H9 (cell line): ENCODE measurements around the gene APOLD1. TPM values are rescaled to one million over a fixed set of nuclear protein-coding genes. Genes with fewer than 3 reads are reported as not detected.

Experiments used
- DNase-seq: peaks from one replicate; pipeline ENCODE4 v3.0.0-alpha.2; 2017
- H2AFZ ChIP-seq: one replicate; pipeline ENCODE4 v1.6.1; 2013; ENCODE audit warnings: mild to moderate bottlenecking, low read length, control low read depth, moderate library complexity
- H2AK5ac ChIP-seq: 2 replicates; pipeline ENCODE4 v1.6.1; 2013; ENCODE audit warnings: low read length, control low read depth, mixed read lengths; ENCODE audit not compliant: insufficient read length
- H2BK120ac ChIP-seq: one replicate; pipeline ENCODE4 v1.6.1; 2013; ENCODE audit warnings: low read depth, mild to moderate bottlenecking, low read length, control low read depth, inconsistent platforms; ENCODE audit not compliant: poor library complexity, severe bottlenecking
- H2BK12ac ChIP-seq: 2 replicates; pipeline ENCODE4 v1.6.1; 2013; ENCODE audit warnings: low read length, control low read depth, mixed read lengths, low read depth; ENCODE audit not compliant: insufficient read length
- H2BK15ac ChIP-seq: 2 replicates; pipeline ENCODE4 v1.6.1; 2013; ENCODE audit warnings: low read depth, low read length, control low read depth
- H2BK20ac ChIP-seq: one replicate; pipeline ENCODE4 v1.6.1; 2013; ENCODE audit warnings: low read depth, mild to moderate bottlenecking, low read length, control low read depth, inconsistent platforms; ENCODE audit not compliant: poor library complexity, severe bottlenecking
- H2BK5ac ChIP-seq: 2 replicates; pipeline ENCODE4 v1.6.1; 2013; ENCODE audit warnings: low read length, control low read depth, mixed read lengths; ENCODE audit not compliant: insufficient read length
- H3K14ac ChIP-seq: 2 replicates; pipeline ENCODE4 v1.6.1; 2013; ENCODE audit warnings: low read length, control low read depth; ENCODE audit not compliant: insufficient read depth
- H3K18ac ChIP-seq: 2 replicates; pipeline ENCODE4 v1.6.1; 2013; ENCODE audit warnings: low read depth, mild to moderate bottlenecking, mixed read lengths, low read length, control low read depth; ENCODE audit not compliant: insufficient read length
- H3K23ac ChIP-seq: 2 replicates; pipeline ENCODE4 v1.6.1; 2013; ENCODE audit warnings: low read length, control low read depth, mixed read lengths, low read depth; ENCODE audit not compliant: insufficient read length
- H3K23me2 ChIP-seq: 2 replicates; pipeline ENCODE4 v1.6.1; 2013; ENCODE audit warnings: low read depth, mild to moderate bottlenecking, mixed read lengths, low read length, control low read depth; ENCODE audit not compliant: insufficient read length, poor library complexity, severe bottlenecking
- H3K27ac ChIP-seq: 2 replicates; pipeline ENCODE4 v1.5.1; 2013; ENCODE audit warnings: low read length, control low read depth, mixed read lengths, low read depth; ENCODE audit not compliant: insufficient read length
- H3K27me3 ChIP-seq: 2 replicates; pipeline ENCODE4 v1.6.1; 2013; ENCODE audit warnings: low read length, control low read depth, inconsistent platforms; ENCODE audit not compliant: insufficient read depth
- H3K4ac ChIP-seq: 2 replicates; pipeline ENCODE4 v1.6.1; 2013; ENCODE audit warnings: low read depth, mild to moderate bottlenecking, control low read depth, inconsistent platforms, low read length, moderate library complexity
- H3K4me1 ChIP-seq: 2 replicates; pipeline ENCODE4 v1.6.1; 2013; ENCODE audit warnings: low read length, control low read depth, inconsistent platforms; ENCODE audit not compliant: insufficient read depth
- H3K4me2 ChIP-seq: 2 replicates; pipeline ENCODE4 v1.6.1; 2013; ENCODE audit warnings: low read length, control low read depth, mixed read lengths; ENCODE audit not compliant: insufficient read length, insufficient read depth
- H3K56ac ChIP-seq: 2 replicates; pipeline ENCODE4 v1.6.1; 2013; ENCODE audit warnings: low read depth, mild to moderate bottlenecking, mixed read lengths, low read length, control low read depth; ENCODE audit not compliant: insufficient read length
- H3K79me1 ChIP-seq: 2 replicates; pipeline ENCODE4 v1.6.1; 2013; ENCODE audit warnings: low read depth, mild to moderate bottlenecking, moderate library complexity, low read length, control low read depth, inconsistent platforms; ENCODE audit not compliant: insufficient read depth, poor library complexity, severe bottlenecking
- H3K79me2 ChIP-seq: 2 replicates; pipeline ENCODE4 v1.6.1; 2013; ENCODE audit warnings: low read length, control low read depth, inconsistent platforms; ENCODE audit not compliant: insufficient read depth
- H3K9ac ChIP-seq: 2 replicates; pipeline ENCODE4 v1.6.1; 2013; ENCODE audit warnings: low read length, control low read depth, mixed read lengths; ENCODE audit not compliant: insufficient read length; ENCODE audit errors: extremely low read depth
- H3K9me3 ChIP-seq: one replicate; pipeline ENCODE4 v1.6.1; 2013; ENCODE audit warnings: low read depth, low read length, inconsistent platforms; ENCODE audit not compliant: control insufficient read depth
- H3T11ph ChIP-seq: one replicate; pipeline ENCODE4 v1.6.1; 2013; ENCODE audit warnings: mild to moderate bottlenecking, low read length, control low read depth, inconsistent platforms
- H4K20me1 ChIP-seq: one replicate; pipeline ENCODE4 v1.6.1; 2013; ENCODE audit not compliant: control insufficient read depth, insufficient read length, insufficient read depth
- H4K5ac ChIP-seq: 2 replicates; pipeline ENCODE4 v1.6.1; 2013; ENCODE audit warnings: low read depth, mild to moderate bottlenecking, mixed read lengths, low read length, control low read depth; ENCODE audit not compliant: insufficient read length
- H4K8ac ChIP-seq: replicated peaks from 2 replicates; pipeline ENCODE4 v1.6.1; 2013; ENCODE audit warnings: low read length, control low read depth, mixed read lengths, low read depth; ENCODE audit not compliant: insufficient read length
- H4K91ac ChIP-seq: 2 replicates; pipeline ENCODE4 v1.6.1; 2013; ENCODE audit warnings: low read depth, mild to moderate bottlenecking, moderate library complexity, mixed read lengths, low read length, control low read depth; ENCODE audit not compliant: insufficient read length
- H3K27ac Mint-ChIP-seq, 3 experiments: 2 replicates in 2 of 3; 3 replicates in 1 of 3; pipeline ENCODE4 v1.8.0; 2020 to 2021; ENCODE audit warnings: mixed read lengths in 3 of 3, mild to moderate bottlenecking in 1 of 3, moderate library complexity in 1 of 3
- H3K27me3 Mint-ChIP-seq: 2 replicates; pipeline ENCODE4 v1.8.0; 2021; ENCODE audit warnings: low read depth, mild to moderate bottlenecking, moderate library complexity, mixed read lengths
- H3K36me3 Mint-ChIP-seq, 3 experiments: 2 replicates in 2 of 3; 3 replicates in 1 of 3; pipeline ENCODE4 v1.8.0; 2020 to 2021; ENCODE audit warnings: low read depth in 3 of 3, mixed read lengths in 3 of 3; ENCODE audit not compliant: insufficient read depth in 1 of 3
- H3K4me1 Mint-ChIP-seq, 2 experiments: 2 replicates each; pipeline ENCODE4 v1.8.0; 2020; ENCODE audit warnings: mixed read lengths in 2 of 2
- H3K4me3 Mint-ChIP-seq, 2 experiments: 2 replicates in 1 of 2; 3 replicates in 1 of 2; pipeline ENCODE4 v1.8.0; 2020 to 2021; ENCODE audit warnings: mild to moderate bottlenecking in 2 of 2, mixed read lengths in 2 of 2, moderate library complexity in 1 of 2
- H3K9me3 Mint-ChIP-seq, 2 experiments: 2 replicates in 1 of 2; 3 replicates in 1 of 2; pipeline ENCODE4 v1.8.0; 2020; ENCODE audit warnings: mild to moderate bottlenecking in 2 of 2, mixed read lengths in 2 of 2, moderate library complexity in 1 of 2
- WGBS: extraction: QIAGEN DNeasy Blood & Tissue Kit; methylation state at CpG from one replicate; pipeline ENCODE4 v1.1.7; 2013; ENCODE audit warnings: missing lambda C conversion rate, low lambda C conversion rate, mixed read lengths; ENCODE audit not compliant: insufficient read length; ENCODE audit errors: extremely low coverage; 5-methylcytosine and 5-hydroxymethylcytosine counted together
- total RNA-seq: library from RNA; stranded (reverse); gene quantifications from 2 replicates; pipeline ENCODE4 v1.2.1, GENCODE V29; 2021
- TF ChIP-seq, protein P1 (sequence below): fragments of 200-600 bp; sonication (generic); conservative IDR thresholded peaks from 3 replicates; pipeline ENCODE4 v1.8.0; 2021; ENCODE audit warnings: antibody characterized with exemption, mild to moderate bottlenecking

The APOLD1 gene
- total RNA-seq, 1 experiment from 2014 or later: 0.48 TPM

DNA sequence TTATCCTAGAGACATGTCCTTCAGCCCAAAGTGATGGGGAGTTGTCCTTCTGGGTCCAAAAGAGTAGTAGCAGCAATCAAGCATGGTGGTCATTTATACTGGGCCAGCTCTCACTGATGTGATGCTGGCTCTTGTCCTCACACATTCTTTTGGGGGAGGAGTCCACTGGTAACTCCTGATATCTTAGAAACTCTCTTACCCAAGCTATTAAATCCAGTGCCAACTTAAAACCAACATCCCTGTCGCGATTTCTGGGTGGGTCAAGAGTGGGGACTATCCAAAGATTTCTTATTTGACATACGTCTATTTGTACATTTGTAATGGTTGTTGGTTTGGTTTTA, 52.3 kb downstream of the APOLD1 start:
- no peaks in the 10 kb centered on the region for H3K9me3 Mint-ChIP-seq
- no peak overlapping the region for H3K4me2 ChIP-seq

More for the DNA sequence above, 52.3 kb downstream of the APOLD1 start:
- WGBS: no CpG with 5 or more reads among the region's 3 CpGs
- no peak for DNase-seq
- no peak overlapping the region for H2BK120ac ChIP-seq
- H3K9ac ChIP-seq: no peak overlapping the region
- H2AK5ac ChIP-seq: no peak overlapping the region
- H2BK12ac ChIP-seq: no peak overlapping the region
- H3K9me3 ChIP-seq: no peaks in the 10 kb centered on the region
- no peaks in the 10 kb centered on the region for H3K27me3 ChIP-seq
- H4K91ac ChIP-seq: no peak overlapping the region
- Mint-ChIP-seq H3K27me3 (no peaks in the 10 kb centered on the region), H3K4me3 (no peak overlapping the region), H3K4me1 (peaks cover 8 to 10% of the 10 kb centered on the region in 2 experiments), H3K27ac (peak overlapping the region in 1 of 3 experiments; percentile 84; a peak in 1 of 7 replicates), H3K36me3 (peaks cover 6 to 18% (median 18%) of the 10 kb centered on the region in 3 experiments; a peak in 6 of 7 replicates)
- H3K56ac ChIP-seq: no peak overlapping the region
- H4K5ac ChIP-seq: no peak overlapping the region
- no peak overlapping the region for H2BK20ac ChIP-seq
- no peak overlapping the region for H3K27ac ChIP-seq
- no peaks in the 10 kb centered on the region for H4K20me1 ChIP-seq
- H3K4ac ChIP-seq: no peak overlapping the region
- TF ChIP-seq, protein P1, sequence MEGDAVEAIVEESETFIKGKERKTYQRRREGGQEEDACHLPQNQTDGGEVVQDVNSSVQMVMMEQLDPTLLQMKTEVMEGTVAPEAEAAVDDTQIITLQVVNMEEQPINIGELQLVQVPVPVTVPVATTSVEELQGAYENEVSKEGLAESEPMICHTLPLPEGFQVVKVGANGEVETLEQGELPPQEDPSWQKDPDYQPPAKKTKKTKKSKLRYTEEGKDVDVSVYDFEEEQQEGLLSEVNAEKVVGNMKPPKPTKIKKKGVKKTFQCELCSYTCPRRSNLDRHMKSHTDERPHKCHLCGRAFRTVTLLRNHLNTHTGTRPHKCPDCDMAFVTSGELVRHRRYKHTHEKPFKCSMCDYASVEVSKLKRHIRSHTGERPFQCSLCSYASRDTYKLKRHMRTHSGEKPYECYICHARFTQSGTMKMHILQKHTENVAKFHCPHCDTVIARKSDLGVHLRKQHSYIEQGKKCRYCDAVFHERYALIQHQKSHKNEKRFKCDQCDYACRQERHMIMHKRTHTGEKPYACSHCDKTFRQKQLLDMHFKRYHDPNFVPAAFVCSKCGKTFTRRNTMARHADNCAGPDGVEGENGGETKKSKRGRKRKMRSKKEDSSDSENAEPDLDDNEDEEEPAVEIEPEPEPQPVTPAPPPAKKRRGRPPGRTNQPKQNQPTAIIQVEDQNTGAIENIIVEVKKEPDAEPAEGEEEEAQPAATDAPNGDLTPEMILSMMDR: no peak
- H2AFZ ChIP-seq: no peak overlapping the region
- no peak overlapping the region for H3K14ac ChIP-seq
- no peak overlapping the region for H3K23ac ChIP-seq
- no peaks in the 10 kb centered on the region for H3K79me2 ChIP-seq
- H3K23me2 ChIP-seq: no peaks in the 10 kb centered on the region
- no peak overlapping the region for H3K18ac ChIP-seq
- H3T11ph ChIP-seq: no peak overlapping the region
- H2BK5ac ChIP-seq: no peak overlapping the region
- no peaks in the 10 kb centered on the region for H3K79me1 ChIP-seq
- no peaks in the 10 kb centered on the region; the same call in 1 of the 2 replicates for H3K4me1 ChIP-seq
- no peak overlapping the region for H4K8ac ChIP-seq
- no peak overlapping the region for H2BK15ac ChIP-seq
